HG03442 (cell line): ENCODE measurements around the gene TMEM135.
"Not testable (repeated sequence)": the region's sequence is repeated elsewhere in the genome, so short reads cannot be mapped to it uniquely, and the experiment has no call there.

Experiments
- ATAC-seq: cut with Tn5 transposase; IDR thresholded peaks from one replicate; pipeline ENCODE4 v1.9.1; 2021; ENCODE audit warnings: mild to moderate bottlenecking, moderate library complexity; ENCODE audit not compliant: unreplicated experiment

Gene TMEM135

DNA sequence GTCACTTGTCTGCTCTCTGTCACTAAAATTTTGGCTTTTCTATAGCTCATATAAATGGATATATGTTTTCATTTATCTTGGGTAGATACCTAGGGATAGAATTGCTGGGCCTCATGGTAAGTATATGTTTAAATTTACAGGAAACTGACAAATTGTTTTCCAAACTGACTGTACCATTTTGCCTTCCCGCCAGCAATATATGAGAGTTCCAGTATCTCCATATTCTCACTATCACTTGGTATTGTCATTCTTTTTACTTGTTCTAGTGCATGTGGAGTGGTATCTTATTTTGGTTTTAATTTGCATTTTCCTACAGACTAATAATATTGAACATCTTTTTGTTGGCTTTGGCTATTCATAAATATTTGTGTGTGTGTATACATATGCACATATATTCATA lies 101.7 kb downstream of the TMEM135 start:
- ATAC-seq = no peak

- no peak for ATAC-seq
These were observed 103.6 kb downstream of the TMEM135 start for GRCh38 chr11:87141322-87141721.

DNA sequence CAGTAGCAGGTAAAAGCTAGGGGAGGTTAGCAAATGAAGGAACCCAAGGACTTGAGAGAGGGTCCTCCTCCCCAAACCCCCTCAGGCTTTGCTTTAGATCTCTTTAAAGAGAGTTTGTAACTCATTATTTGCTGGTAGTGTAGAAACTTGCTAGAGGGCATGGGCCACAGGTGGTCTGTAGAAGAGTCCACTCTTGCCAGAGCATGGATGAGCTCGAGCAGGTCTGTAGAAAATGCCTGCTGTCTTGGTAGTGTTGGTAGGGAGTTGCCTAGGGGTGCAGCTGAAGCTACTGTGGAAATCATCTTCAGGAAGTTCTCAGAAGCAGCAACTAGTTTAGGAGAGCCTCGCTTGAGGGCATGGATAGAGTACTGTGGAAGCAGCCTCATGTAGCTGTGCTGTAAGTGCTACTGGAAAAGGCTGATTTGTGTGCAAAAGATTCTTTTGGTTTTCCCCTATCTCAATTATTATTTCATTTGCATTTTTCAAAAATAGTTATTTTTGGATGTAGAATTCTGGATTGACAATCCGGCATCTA lies 104.3 kb downstream of the TMEM135 start:
- no peak for ATAC-seq

- ATAC-seq = no peak
These were observed 104.9 kb downstream of the TMEM135 start for GRCh38 chr11:87142594-87142993.

DNA sequence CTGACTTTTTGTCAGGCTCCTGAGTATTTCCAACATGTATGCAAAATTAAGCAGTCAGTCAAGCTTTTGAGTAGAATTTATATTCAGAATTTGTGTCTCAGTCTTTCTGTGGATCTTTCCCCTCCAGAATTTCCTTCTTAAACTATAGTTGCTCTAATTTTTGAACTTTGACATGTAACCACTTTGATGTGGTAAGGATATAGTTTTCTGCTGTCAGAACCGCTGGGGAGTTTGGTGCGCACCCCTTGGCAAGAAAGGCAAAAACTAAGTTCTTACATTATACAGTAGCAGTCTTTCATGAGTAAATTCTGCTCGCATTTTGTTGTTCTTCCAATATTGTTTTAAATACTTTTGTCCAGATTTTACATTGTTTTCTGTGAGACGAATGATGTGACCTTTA lies 105.9 kb downstream of the TMEM135 start:
- ATAC-seq = no peak

- ATAC-seq = no peak
These were observed 106.5 kb downstream of the TMEM135 start for GRCh38 chr11:87144252-87144651.

GRCh38 chr11:87148749-87149148 lies 111.0 kb downstream of the TMEM135 start:
- no peak for ATAC-seq

DNA sequence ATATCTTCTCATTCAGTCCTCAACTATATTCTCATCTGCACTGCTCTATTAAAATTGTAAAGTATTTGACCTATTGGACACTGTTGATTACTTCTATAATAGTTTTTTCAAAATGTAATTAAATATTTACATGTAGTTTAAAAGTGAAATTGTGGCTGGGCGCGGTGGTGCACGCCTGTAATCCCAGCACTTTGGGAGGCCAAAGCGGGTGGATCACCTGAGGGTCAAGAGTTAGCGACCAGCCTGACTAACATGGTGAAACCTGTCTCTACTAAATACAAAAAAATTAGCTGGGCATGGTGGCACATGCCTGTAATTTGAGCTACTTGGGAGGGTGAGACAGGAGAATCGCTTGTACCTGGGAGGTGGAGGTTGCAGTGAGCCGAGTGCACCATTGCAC lies 112.0 kb downstream of the TMEM135 start:
- not testable (repeated sequence) for ATAC-seq

- no peak for ATAC-seq
These were observed 113.2 kb downstream of the TMEM135 start for GRCh38 chr11:87150936-87151335.

- no peak for ATAC-seq
These were observed 116.5 kb downstream of the TMEM135 start for GRCh38 chr11:87154246-87154645.

GRCh38 chr11:87156970-87157369 lies 119.2 kb downstream of the TMEM135 start:
- ATAC-seq = no peak

DNA sequence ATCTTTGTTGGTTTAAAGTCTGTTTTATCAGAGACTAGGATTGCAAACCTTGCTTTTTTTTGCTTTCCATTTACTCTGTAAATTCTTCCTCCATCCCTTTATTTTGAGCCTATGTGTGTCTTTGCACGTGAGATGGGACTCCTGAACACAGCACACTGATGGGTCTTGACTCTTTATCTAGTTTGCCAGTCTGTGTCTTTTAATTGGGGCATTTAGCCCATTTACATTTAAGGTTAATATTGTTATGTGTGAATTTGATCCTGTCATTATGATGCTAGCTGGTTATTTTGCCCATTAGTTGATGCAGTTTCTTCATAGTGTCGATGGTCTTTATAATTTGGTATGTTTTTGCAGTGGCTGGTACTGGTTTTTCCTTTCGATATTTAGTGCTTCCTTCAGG lies 131.3 kb downstream of the TMEM135 start:
- not testable (repeated sequence) for ATAC-seq

- no peak for ATAC-seq
These were observed 135.7 kb downstream of the TMEM135 start for GRCh38 chr11:87173185-87174039.

- ATAC-seq = no peak
These were observed 137.1 kb downstream of the TMEM135 start for GRCh38 chr11:87174870-87175269.

GRCh38 chr11:87176044-87176443 lies 138.3 kb downstream of the TMEM135 start:
- no peak for ATAC-seq

GRCh38 chr11:87179621-87180020 lies 141.9 kb downstream of the TMEM135 start:
- no peak for ATAC-seq

- no peak for ATAC-seq
These were observed 143.0 kb downstream of the TMEM135 start for GRCh38 chr11:87180742-87181141.

DNA sequence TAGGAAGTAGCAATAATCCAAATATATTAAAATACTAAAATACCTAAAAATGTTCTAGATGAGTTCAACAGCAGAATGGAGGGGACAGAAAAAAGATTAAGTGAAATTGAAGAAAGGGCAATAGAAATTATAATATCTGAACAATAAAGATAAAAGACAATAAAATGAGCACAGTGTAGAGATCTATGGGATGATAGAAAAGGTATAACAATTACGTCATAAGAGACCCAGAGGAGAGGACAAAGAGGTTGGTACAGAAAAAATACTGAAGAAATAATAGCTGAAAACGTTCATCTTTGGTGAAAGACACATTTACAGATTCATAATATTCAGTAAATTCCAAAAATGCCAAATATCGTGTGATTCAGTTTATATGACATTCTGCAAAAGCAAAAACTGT lies 143.4 kb downstream of the TMEM135 start:
- no peak for ATAC-seq

DNA sequence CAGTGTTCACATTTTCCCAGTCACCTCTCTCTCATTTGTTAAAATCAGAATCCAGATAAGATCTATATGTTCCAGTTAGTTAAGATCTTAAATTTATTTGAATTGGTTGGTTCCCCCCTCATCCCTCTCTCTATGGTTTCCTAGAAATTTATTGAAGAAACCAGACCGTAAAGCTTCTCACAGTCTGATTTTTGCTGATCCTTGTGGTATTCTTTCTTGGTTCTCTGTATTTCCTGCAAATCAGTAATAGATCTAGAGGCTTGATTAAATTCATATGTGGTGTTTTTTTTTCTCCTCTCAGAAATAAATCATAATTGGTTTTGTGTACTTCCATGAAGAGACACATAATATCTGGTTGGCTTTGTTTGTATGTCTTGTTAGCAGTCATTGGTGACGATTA lies 147.5 kb downstream of the TMEM135 start:
- no peak for ATAC-seq

DNA sequence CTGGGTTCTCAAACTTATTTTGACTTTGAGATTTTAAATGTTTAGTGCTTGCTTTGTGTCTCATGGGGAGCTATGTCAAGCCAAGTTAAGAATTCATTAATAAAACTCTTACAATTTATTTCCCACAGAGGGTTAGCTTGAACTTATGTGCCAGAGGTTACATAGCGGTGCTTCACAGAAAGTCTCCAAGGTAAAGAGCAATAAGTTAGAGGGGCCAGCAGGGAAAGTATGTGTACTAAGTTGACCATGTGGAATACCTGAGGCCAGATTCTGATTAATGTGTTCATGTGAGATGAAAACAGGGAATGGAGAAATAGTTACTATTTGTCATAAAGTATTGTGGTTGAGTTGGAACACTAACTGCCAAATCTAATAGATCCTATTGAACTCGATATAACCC lies 149.3 kb downstream of the TMEM135 start:
- no peak for ATAC-seq

GRCh38 chr11:87187930-87188329 lies 150.2 kb downstream of the TMEM135 start:
- no peak for ATAC-seq

DNA sequence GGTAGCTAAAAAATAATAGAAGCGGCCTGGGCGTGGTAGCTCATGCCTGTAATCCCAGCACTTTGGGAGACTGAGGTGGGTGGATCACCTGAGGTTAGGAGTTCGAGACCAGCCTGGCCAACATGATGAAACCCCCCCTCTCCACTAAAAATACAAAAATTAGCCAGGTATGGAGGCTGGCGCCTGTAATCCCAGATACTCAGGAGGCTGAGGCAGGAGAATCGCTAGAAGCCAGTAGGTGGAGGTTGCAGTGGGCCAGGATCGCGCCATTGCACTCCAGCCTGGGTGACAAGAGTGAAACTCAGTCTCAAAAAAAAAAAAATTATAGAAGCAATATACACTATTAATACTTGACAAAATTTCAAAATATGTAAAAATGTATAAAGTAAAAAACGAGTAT lies 150.7 kb downstream of the TMEM135 start:
- not testable (repeated sequence) for ATAC-seq

DNA sequence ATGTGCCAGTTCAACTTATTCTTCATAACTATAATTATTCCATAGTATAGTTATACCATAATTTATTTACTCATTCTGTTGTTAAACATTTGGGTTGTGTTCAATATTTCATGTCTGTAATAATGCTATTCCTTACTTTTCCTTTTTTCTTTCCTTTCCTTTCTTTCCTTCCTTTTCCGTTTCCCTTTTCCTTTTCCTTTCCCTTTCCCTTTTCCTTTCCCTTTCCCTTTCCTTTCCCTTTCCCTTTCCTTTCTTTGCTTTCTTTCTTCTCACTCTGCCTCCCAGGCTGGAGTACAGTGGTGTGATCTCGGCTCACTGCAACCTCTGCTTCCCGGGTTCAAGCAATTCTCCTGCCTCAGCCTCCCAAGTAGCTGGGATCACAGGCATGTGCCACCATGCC lies 151.2 kb downstream of the TMEM135 start:
- not testable (repeated sequence) for ATAC-seq
